Measurements from ENCODE around the gene ARHGAP24. TPM values are rescaled to one million over a fixed set of nuclear protein-coding genes. Genes with fewer than 3 reads are reported as not detected.
A peak's percentile ranks its signal among the peaks of the same experiment; 100 is the strongest.

Gene ARHGAP24
- polyA plus RNA-seq, 1 of the 3 experiments (the other 2 are of a cell fraction) = 1.4 TPM

- no peak overlapping the region for H3K27ac ChIP-seq (ENCODE audit: low read depth in 2 of 2, low read length in 1 of 2)
- ChIA-PET POLR2A (no interaction called here), CTCF (no interaction called here)
- no peaks in the 10 kb centered on the region for H3K27me3 ChIP-seq (ENCODE audit: insufficient read depth)
- no peaks in the 10 kb centered on the region for H3K79me2 ChIP-seq (ENCODE audit: insufficient read depth)
- no peak overlapping the region for H3K4me3 ChIP-seq (ENCODE audit: low read depth in 2 of 2, low read length in 1 of 2)
- no peak overlapping the region for H3K9ac ChIP-seq
- no peak overlapping the region for H2AFZ ChIP-seq (ENCODE audit: low read depth)
- no peak for DNase-seq
- H3K9me3 ChIP-seq = no peaks in the 10 kb centered on the region
- TF ChIP-seq FOXM1 (IDR thresholded peaks at IDR 0.05; ENCODE audit: low read depth) (no peak), YY1 (IDR thresholded peaks at IDR 0.05; ENCODE audit: low read depth) (no peak), TEAD4 (IDR thresholded peaks at IDR 0.05; ENCODE audit: borderline replicate concordance, insufficient read depth) (no peak), GABPA (IDR thresholded peaks at IDR 0.05; ENCODE audit: low read depth) (no peak), REST (IDR thresholded peaks at IDR 0.05; ENCODE audit: low read depth, low read length) (no peak), USF1 (IDR thresholded peaks at IDR 0.05; ENCODE audit: borderline replicate concordance, low read depth) (no peak), RXRA (IDR thresholded peaks at IDR 0.05; ENCODE audit: borderline replicate concordance, low read depth) (no peak), ELF1 (IDR thresholded peaks at IDR 0.05) (no peak), RAD21 (IDR thresholded peaks at IDR 0.05; ENCODE audit: low read length) (no peak)
- peaks cover 0 to 12% of the 10 kb centered on the region in 2 experiments; a peak in 2 of 4 replicates for H3K4me1 ChIP-seq (ENCODE audit: control insufficient read depth in 1 of 2, insufficient read depth in 2 of 2, low read depth in 1 of 2, low read length in 1 of 2)
- WGBS (ENCODE audit: low lambda C conversion rate) = 56% methylated on average over 4 of the region's 4 CpGs
- no peak overlapping the region for H3K4me2 ChIP-seq
- H3K36me3 ChIP-seq (replicated peaks in 1 of 2; ENCODE audit: control insufficient read depth in 1 of 2, insufficient read depth in 2 of 2, low read length in 1 of 2) = no peaks in the 10 kb centered on the region
- H3K9me2 ChIP-seq = no peaks in the 10 kb centered on the region
- H3F3A ChIP-seq (replicated peaks; ENCODE audit: insufficient read depth) = no peaks in the 10 kb centered on the region
- no peaks in the 10 kb centered on the region for H4K20me1 ChIP-seq (ENCODE audit: insufficient read depth)
These were observed 125.6 kb downstream of the ARHGAP24 start for GRCh38 chr4:85600501-85600900.

- ChIA-PET CTCF (no interaction called here), POLR2A (no interaction called here)
- H3F3A ChIP-seq (replicated peaks; ENCODE audit: insufficient read depth) = no peaks in the 10 kb centered on the region
- TF ChIP-seq EP300 (IDR thresholded peaks at IDR 0.05; ENCODE audit: borderline replicate concordance in 1 of 2, low read depth in 1 of 2, low read length in 1 of 2) (peak in 1 of 2 experiments; percentile 73; a peak in 1 of 4 replicates), RCOR1 (IDR thresholded peaks at IDR 0.05; ENCODE audit: low read length) (0 out of 2 replicates have a peak, but pooled peaks have one; percentile 7), CHD2 (IDR thresholded peaks at IDR 0.05; ENCODE audit: low read length, partially characterized antibody) (peak; percentile 13), MEF2A (IDR thresholded peaks at IDR 0.05; ENCODE audit: borderline replicate concordance, low read depth) (no peak), NRF1 (IDR thresholded peaks at IDR 0.05; ENCODE audit: low read depth, low read length) (no peak)
- TF ChIP-seq, protein P1, sequence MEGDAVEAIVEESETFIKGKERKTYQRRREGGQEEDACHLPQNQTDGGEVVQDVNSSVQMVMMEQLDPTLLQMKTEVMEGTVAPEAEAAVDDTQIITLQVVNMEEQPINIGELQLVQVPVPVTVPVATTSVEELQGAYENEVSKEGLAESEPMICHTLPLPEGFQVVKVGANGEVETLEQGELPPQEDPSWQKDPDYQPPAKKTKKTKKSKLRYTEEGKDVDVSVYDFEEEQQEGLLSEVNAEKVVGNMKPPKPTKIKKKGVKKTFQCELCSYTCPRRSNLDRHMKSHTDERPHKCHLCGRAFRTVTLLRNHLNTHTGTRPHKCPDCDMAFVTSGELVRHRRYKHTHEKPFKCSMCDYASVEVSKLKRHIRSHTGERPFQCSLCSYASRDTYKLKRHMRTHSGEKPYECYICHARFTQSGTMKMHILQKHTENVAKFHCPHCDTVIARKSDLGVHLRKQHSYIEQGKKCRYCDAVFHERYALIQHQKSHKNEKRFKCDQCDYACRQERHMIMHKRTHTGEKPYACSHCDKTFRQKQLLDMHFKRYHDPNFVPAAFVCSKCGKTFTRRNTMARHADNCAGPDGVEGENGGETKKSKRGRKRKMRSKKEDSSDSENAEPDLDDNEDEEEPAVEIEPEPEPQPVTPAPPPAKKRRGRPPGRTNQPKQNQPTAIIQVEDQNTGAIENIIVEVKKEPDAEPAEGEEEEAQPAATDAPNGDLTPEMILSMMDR (IDR thresholded peaks at IDR 0.05) = no peak
- H3K9me3 ChIP-seq = no peaks in the 10 kb centered on the region
- H3K9ac ChIP-seq = no peak overlapping the region
- DNase-seq = peak; percentile 43
- 29% methylated on average over 3 of the region's 3 CpGs for WGBS (ENCODE audit: low lambda C conversion rate)
- no peak overlapping the region for H2AFZ ChIP-seq (ENCODE audit: low read depth)
- H3K27me3 ChIP-seq (ENCODE audit: insufficient read depth) = no peaks in the 10 kb centered on the region
- peak overlapping the region in 1 of 2 experiments; percentile 90; a peak in 2 of 4 replicates for H3K27ac ChIP-seq (ENCODE audit: low read depth in 2 of 2, low read length in 1 of 2)
- no peak overlapping the region for H3K4me2 ChIP-seq
- no peaks in the 10 kb centered on the region for H3K9me2 ChIP-seq
- peaks cover 0 to 15% of the 10 kb centered on the region in 2 experiments; a peak in 2 of 4 replicates for H3K4me1 ChIP-seq (ENCODE audit: control insufficient read depth in 1 of 2, insufficient read depth in 2 of 2, low read depth in 1 of 2, low read length in 1 of 2)
- H3K79me2 ChIP-seq (ENCODE audit: insufficient read depth) = no peaks in the 10 kb centered on the region
- H3K4me3 ChIP-seq (ENCODE audit: low read depth in 2 of 2, low read length in 1 of 2) = no peak overlapping the region
- no peaks in the 10 kb centered on the region for H4K20me1 ChIP-seq (ENCODE audit: insufficient read depth)
- no peaks in the 10 kb centered on the region for H3K36me3 ChIP-seq (replicated peaks in 1 of 2; ENCODE audit: control insufficient read depth in 1 of 2, insufficient read depth in 2 of 2, low read length in 1 of 2)
These were observed 128.7 kb downstream of the ARHGAP24 start for GRCh38 chr4:85603437-85604336.

Measured in SK-N-SH (cell line).